Trophoblast cell (in vitro differentiated cells and primary cell): ENCODE data around the gene PTPRN2.

ENCODE experiments used
- DNase-seq, 2 donors: peaks; one replicate each; pipeline ENCODE4 v3.0.0-alpha.2; 2016
- H2AFZ ChIP-seq: 2 replicates; pipeline ENCODE4 v1.6.1; 2013; ENCODE audit warnings: low read length, moderate library complexity, mild to moderate bottlenecking; ENCODE audit not compliant: insufficient read depth, poor library complexity
- H2AK5ac ChIP-seq: 2 replicates; pipeline ENCODE4 v1.6.1; 2013; ENCODE audit warnings: mild to moderate bottlenecking, low read length
- H2BK120ac ChIP-seq: 2 replicates; pipeline ENCODE4 v1.6.1; 2013; ENCODE audit warnings: low read length, mild to moderate bottlenecking, moderate library complexity; ENCODE audit not compliant: insufficient read depth, poor library complexity
- H2BK12ac ChIP-seq: 2 replicates; pipeline ENCODE4 v1.6.1; 2013; ENCODE audit warnings: mild to moderate bottlenecking, low read length, moderate library complexity
- H2BK5ac ChIP-seq: 2 replicates; pipeline ENCODE4 v1.6.1; 2013; ENCODE audit warnings: low read length, low read depth, moderate library complexity, mild to moderate bottlenecking; ENCODE audit not compliant: poor library complexity
- H3K14ac ChIP-seq: 2 replicates; pipeline ENCODE4 v1.6.1; 2013; ENCODE audit warnings: mild to moderate bottlenecking, low read length
- H3K18ac ChIP-seq: 2 replicates; pipeline ENCODE4 v1.6.1; 2013; ENCODE audit warnings: mild to moderate bottlenecking, low read length
- H3K23ac ChIP-seq: 2 replicates; pipeline ENCODE4 v1.6.1; 2013; ENCODE audit warnings: low read length
- H3K27ac ChIP-seq: 2 replicates; pipeline ENCODE4 v1.5.1; 2013; ENCODE audit warnings: low read depth, mild to moderate bottlenecking, inconsistent platforms, low read length, moderate library complexity
- H3K27me3 ChIP-seq: 2 replicates; pipeline ENCODE4 v1.6.1; 2013; ENCODE audit warnings: inconsistent platforms, mild to moderate bottlenecking, low read length, moderate library complexity; ENCODE audit not compliant: insufficient read depth
- H3K36me3 ChIP-seq, 2 experiments: 1 replicate in 1 of 2; 2 replicates in 1 of 2; pipeline ENCODE4 v1.6.1; 2013; ENCODE audit warnings: low read length in 2 of 2, mild to moderate bottlenecking in 2 of 2, moderate library complexity in 1 of 2; ENCODE audit not compliant: insufficient read depth in 2 of 2, control insufficient read depth in 1 of 2
- H3K4ac ChIP-seq: 2 replicates; pipeline ENCODE4 v1.6.1; 2013; ENCODE audit warnings: low read depth, mild to moderate bottlenecking, low read length, moderate library complexity
- H3K4me1 ChIP-seq, 2 experiments: 1 replicate in 1 of 2; 2 replicates in 1 of 2; pipeline ENCODE4 v1.6.1; 2013; ENCODE audit warnings: low read length in 2 of 2, mild to moderate bottlenecking in 2 of 2, moderate library complexity in 1 of 2; ENCODE audit not compliant: insufficient read depth in 2 of 2, control insufficient read depth in 1 of 2
- H3K4me2 ChIP-seq: 2 replicates; pipeline ENCODE4 v1.6.1; 2013; ENCODE audit warnings: inconsistent platforms, mild to moderate bottlenecking, low read length, moderate library complexity
- H3K4me3 ChIP-seq: 2 replicates; pipeline ENCODE4 v1.5.1; 2013; ENCODE audit warnings: mild to moderate bottlenecking, low read depth, low read length, inconsistent platforms
- H3K79me1 ChIP-seq: one replicate; pipeline ENCODE4 v1.6.1; 2013; ENCODE audit warnings: low read length
- H3K79me2 ChIP-seq: 2 replicates; pipeline ENCODE4 v1.6.1; 2013; ENCODE audit warnings: low read length, mild to moderate bottlenecking; ENCODE audit not compliant: control insufficient read depth, insufficient read depth, poor library complexity
- H3K9ac ChIP-seq: 2 replicates; pipeline ENCODE4 v1.6.1; 2013; ENCODE audit warnings: mild to moderate bottlenecking, low read length
- H3K9me3 ChIP-seq: 2 replicates; pipeline ENCODE4 v1.6.1; 2013; ENCODE audit warnings: low read depth, mild to moderate bottlenecking, control low read depth, inconsistent platforms, low read length; ENCODE audit not compliant: insufficient read depth
- H4K12ac ChIP-seq: 2 replicates; pipeline ENCODE4 v1.6.1; 2013; ENCODE audit warnings: low read depth, mild to moderate bottlenecking, low read length, moderate library complexity
- H4K8ac ChIP-seq: 2 replicates; pipeline ENCODE4 v1.6.1; 2013; ENCODE audit warnings: low read depth, mild to moderate bottlenecking, low read length, moderate library complexity
- H4K91ac ChIP-seq: one replicate; pipeline ENCODE4 v1.6.1; 2013; ENCODE audit warnings: low read depth, mild to moderate bottlenecking, low read length, moderate library complexity
- WGBS: extraction: QIAGEN DNeasy Blood & Tissue Kit; methylation state at CpG from one replicate; pipeline ENCODE4 v1.1.7; 2013; ENCODE audit warnings: missing lambda C conversion rate; ENCODE audit not compliant: insufficient read length, insufficient coverage; ENCODE audit errors: extremely low coverage; 5-methylcytosine and 5-hydroxymethylcytosine counted together

Gene PTPRN2

DNA sequence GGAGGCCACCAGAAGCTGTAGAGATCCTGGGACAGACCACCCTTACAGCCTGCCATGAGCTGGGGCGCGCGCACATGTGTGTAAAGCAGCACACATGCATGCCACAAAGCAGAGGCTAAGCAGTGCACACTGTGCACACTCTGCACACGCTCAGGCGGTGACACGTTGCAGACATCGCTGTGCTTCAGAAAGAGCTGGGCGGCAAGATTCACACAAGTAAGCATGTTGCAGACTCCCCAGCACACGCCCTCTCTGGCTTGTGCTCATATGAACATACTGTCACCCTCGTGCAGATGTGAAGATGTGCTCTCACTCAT, 772.0 kb downstream of the PTPRN2 start:
- Histone ChIP-seq H3K14ac (no peak overlapping the region), H3K36me3 (no peaks in the 10 kb centered on the region), H4K91ac (no peak overlapping the region), H2AFZ (no peak overlapping the region), H3K4me1 (no peaks in the 10 kb centered on the region), H3K23ac (no peak overlapping the region), H4K8ac (no peak overlapping the region), H3K4ac (no peak overlapping the region), H3K9ac (no peak overlapping the region), H3K4me3 (no peak overlapping the region), H3K79me2 (no peaks in the 10 kb centered on the region), H2BK5ac (no peak overlapping the region), H4K12ac (no peak overlapping the region), H2BK12ac (no peak overlapping the region), H3K9me3 (peaks cover 19% of the 10 kb centered on the region), H3K18ac (no peak overlapping the region), H2BK120ac (no peak overlapping the region), H2AK5ac (no peak overlapping the region), H3K27ac (no peak overlapping the region), H3K4me2 (no peak overlapping the region), H3K27me3 (no peaks in the 10 kb centered on the region), H3K79me1 (no peaks in the 10 kb centered on the region)
- WGBS, result no CpG with 5 or more reads among the region's 10 CpGs
- DNase-seq, result no peak

DNA sequence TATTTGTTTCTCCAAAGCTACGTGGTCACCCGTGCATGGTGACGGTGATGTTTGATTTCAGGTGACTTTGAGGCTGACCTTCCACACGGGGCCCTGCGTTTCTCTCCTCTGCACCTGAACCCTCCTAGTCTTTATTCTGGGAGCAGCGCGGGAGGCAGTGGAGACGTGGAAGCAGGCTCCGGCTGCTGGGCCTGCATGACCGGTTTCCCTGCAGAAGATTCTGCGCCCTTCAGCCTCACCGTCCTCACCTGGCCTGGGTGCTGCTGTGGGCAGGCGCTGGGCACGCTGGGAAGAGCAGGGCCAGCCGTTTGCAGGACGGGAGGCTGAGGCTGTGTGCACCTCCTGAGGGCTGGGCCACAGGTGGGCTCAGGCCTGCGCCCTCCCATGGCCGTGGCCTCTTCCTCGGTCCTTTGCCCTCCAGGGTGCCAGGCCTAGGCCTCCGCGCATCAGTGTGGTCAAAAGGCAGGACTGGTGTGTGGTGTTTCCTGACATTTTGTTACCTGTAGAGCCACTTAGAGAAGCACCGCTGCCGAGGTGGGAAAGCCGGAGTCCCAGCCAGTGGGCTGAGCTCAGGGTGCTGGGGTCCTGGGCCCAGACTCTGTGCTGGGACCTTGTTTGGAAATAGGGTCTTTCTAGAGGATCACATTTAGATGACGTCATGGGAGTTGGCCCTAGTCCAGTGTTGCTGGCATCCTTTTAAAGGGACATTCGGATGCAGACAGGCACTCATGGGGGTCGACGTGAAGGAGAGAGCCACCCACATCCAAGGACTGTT, 772.5 kb downstream of the PTPRN2 start:
- H2AFZ ChIP-seq, result no peak overlapping the region
- no peak overlapping the region for H3K27ac ChIP-seq
- H3K14ac ChIP-seq, result no peak overlapping the region
- H2BK12ac ChIP-seq, result no peak overlapping the region
- no peak for DNase-seq
- H3K9ac ChIP-seq, result no peak overlapping the region
- H3K4me1 ChIP-seq, result no peaks in the 10 kb centered on the region
- no peaks in the 10 kb centered on the region for H3K36me3 ChIP-seq
- no peak overlapping the region for H3K23ac ChIP-seq
- no peak overlapping the region for H3K4ac ChIP-seq
- no peak overlapping the region for H2BK5ac ChIP-seq
- no peak overlapping the region for H4K8ac ChIP-seq
- H2AK5ac ChIP-seq, result no peak overlapping the region
- H3K4me2 ChIP-seq, result no peak overlapping the region
- no peak overlapping the region for H3K4me3 ChIP-seq
- no CpG with 5 or more reads among the region's 28 CpGs for WGBS
- peaks cover 18% of the 10 kb centered on the region for H3K9me3 ChIP-seq
- no peak overlapping the region for H3K18ac ChIP-seq
- H3K79me1 ChIP-seq, result no peaks in the 10 kb centered on the region
- H2BK120ac ChIP-seq, result no peak overlapping the region
- no peak overlapping the region for H4K91ac ChIP-seq
- no peaks in the 10 kb centered on the region for H3K79me2 ChIP-seq
- no peak overlapping the region for H4K12ac ChIP-seq
- no peaks in the 10 kb centered on the region for H3K27me3 ChIP-seq

DNA sequence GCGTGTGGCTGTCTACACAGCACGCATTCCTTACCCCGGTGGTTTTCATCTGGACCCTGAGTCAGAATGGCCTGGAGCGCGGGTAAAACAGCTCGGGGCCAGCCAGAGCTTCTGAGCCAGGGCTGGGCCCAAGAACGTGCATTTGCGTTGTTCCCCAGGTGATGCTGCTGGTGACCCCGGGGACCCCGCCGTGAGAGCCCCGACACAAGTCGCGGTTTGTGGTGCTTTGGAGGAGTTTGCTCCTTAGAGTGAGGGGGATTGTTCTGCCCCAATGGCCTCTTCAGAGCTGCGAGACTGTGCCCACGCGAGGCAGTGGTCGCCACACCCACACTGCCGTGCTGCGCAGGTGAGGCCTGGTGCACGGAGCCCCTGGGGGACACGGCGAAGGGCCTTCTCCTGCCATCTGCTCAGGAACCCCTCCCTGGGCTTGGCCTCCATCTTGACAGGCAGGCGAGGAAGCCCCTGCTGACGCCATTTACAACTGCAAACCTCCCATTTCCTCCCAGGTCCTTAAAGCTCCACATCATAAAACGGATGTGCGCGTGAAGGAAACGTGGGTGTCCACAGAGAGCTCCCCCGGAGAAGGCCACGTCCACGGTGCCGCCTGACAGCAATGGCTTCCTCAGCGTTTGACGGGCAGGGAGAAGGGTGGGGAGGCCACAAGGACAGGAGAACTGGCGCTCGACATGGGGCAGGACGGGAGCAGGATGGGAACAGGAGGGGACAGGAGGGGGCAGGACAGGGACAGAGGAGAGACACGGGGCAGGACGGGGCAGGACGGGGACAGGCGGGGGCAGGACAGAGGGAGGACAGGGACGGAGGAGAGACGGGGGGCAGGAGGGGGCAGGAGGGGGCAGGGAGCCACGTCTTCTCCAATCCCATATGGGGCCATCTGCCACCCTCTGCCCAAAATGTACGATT, 773.6 kb downstream of the PTPRN2 start:
- H3K4ac ChIP-seq, result no peak overlapping the region
- H2BK120ac ChIP-seq, result no peak overlapping the region
- H3K18ac ChIP-seq, result no peak overlapping the region
- no peak overlapping the region for H2AFZ ChIP-seq
- no peaks in the 10 kb centered on the region for H3K79me1 ChIP-seq
- DNase-seq, result no peak
- H3K9ac ChIP-seq, result no peak overlapping the region
- no peak overlapping the region for H3K27ac ChIP-seq
- H3K4me2 ChIP-seq, result no peak overlapping the region
- no peaks in the 10 kb centered on the region for H3K27me3 ChIP-seq
- H2BK12ac ChIP-seq, result no peak overlapping the region
- no peak overlapping the region for H2BK5ac ChIP-seq
- H3K4me1 ChIP-seq, result no peaks in the 10 kb centered on the region
- H3K79me2 ChIP-seq, result no peaks in the 10 kb centered on the region
- no peak overlapping the region for H4K12ac ChIP-seq
- H3K14ac ChIP-seq, result no peak overlapping the region
- H3K9me3 ChIP-seq, result peaks cover 24% of the 10 kb centered on the region
- WGBS, result no CpG with 5 or more reads among the region's 46 CpGs
- no peak overlapping the region for H3K4me3 ChIP-seq
- no peaks in the 10 kb centered on the region for H3K36me3 ChIP-seq
- H3K23ac ChIP-seq, result no peak overlapping the region
- no peak overlapping the region for H4K8ac ChIP-seq
- no peak overlapping the region for H4K91ac ChIP-seq
- H2AK5ac ChIP-seq, result no peak overlapping the region

DNA sequence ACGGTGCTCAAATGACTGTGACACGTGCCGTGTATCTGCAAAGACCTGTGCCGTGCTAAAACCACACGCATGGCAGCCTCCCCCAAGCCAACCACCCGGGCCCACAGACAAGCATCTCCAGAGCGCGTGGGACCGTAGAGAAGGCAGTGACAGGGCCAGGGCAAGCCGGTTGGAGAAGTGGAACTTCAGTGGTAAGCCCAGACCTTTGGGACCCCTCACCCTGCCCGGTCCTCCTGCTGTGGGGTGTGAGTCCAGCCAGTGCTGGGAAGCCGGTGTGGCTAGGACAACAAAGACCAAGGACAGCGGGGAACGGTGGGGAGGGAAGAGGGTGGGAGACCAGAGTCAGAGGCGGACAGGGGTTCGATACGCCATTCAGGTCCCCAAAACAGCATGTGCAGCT, 774.6 kb downstream of the PTPRN2 start:
- Histone ChIP-seq H4K12ac (no peak overlapping the region), H3K4me2 (no peak overlapping the region), H3K9ac (no peak overlapping the region), H3K36me3 (no peaks in the 10 kb centered on the region), H3K79me1 (no peaks in the 10 kb centered on the region), H3K27ac (no peak overlapping the region), H2BK5ac (no peak overlapping the region), H3K9me3 (peaks cover 30% of the 10 kb centered on the region), H3K4ac (no peak overlapping the region), H4K8ac (no peak overlapping the region), H3K14ac (no peak overlapping the region), H3K79me2 (no peaks in the 10 kb centered on the region), H2BK12ac (no peak overlapping the region), H2AK5ac (no peak overlapping the region), H3K27me3 (no peaks in the 10 kb centered on the region), H3K4me1 (no peaks in the 10 kb centered on the region), H4K91ac (no peak overlapping the region), H2AFZ (no peak overlapping the region), H3K23ac (no peak overlapping the region), H3K18ac (no peak overlapping the region), H2BK120ac (no peak overlapping the region), H3K4me3 (no peak overlapping the region)
- no CpG with 5 or more reads among the region's 17 CpGs for WGBS
- DNase-seq, result no peak
